GM19397 (cell line): Measurements from ENCODE around the gene SLC6A7.

ENCODE experiments used
- ATAC-seq: cut with Tn5 transposase; IDR thresholded peaks from one replicate; pipeline ENCODE4 v1.9.1; 2021; ENCODE audit warnings: mild to moderate bottlenecking, moderate library complexity; ENCODE audit not compliant: unreplicated experiment

Gene SLC6A7

GRCh38 chr5:150172556-150172955 lies 17.3 kb upstream of the SLC6A7 start:
- no peak for ATAC-seq

GRCh38 chr5:150173161-150173560 lies 16.7 kb upstream of the SLC6A7 start:
- ATAC-seq: no peak

GRCh38 chr5:150174285-150174684 lies 15.6 kb upstream of the SLC6A7 start:
- no peak for ATAC-seq

- no peak for ATAC-seq
Measured at GRCh38 chr5:150175076-150175475, 14.8 kb upstream of the SLC6A7 start.

GRCh38 chr5:150175536-150175935 lies 14.3 kb upstream of the SLC6A7 start:
- no peak for ATAC-seq

GRCh38 chr5:150176745-150177477 lies 13.0 kb upstream of the SLC6A7 start:
- no peak for ATAC-seq

GRCh38 chr5:150177721-150178120 lies 12.1 kb upstream of the SLC6A7 start:
- no peak for ATAC-seq

- ATAC-seq: no peak
Measured at GRCh38 chr5:150178262-150178661, 11.6 kb upstream of the SLC6A7 start.

- ATAC-seq: no peak
Measured at GRCh38 chr5:150179019-150179620, 10.7 kb upstream of the SLC6A7 start.

- ATAC-seq: no peak
Measured at GRCh38 chr5:150180241-150181026, 9.4 kb upstream of the SLC6A7 start.

- no peak for ATAC-seq
Measured at GRCh38 chr5:150181027-150181426, 8.8 kb upstream of the SLC6A7 start.

GRCh38 chr5:150181766-150182545 lies 7.9 kb upstream of the SLC6A7 start:
- no peak for ATAC-seq

GRCh38 chr5:150182774-150183173 lies 7.1 kb upstream of the SLC6A7 start:
- ATAC-seq: no peak

- ATAC-seq: no peak
Measured at GRCh38 chr5:150183436-150183835, 6.4 kb upstream of the SLC6A7 start.

GRCh38 chr5:150184006-150184405 lies 5.9 kb upstream of the SLC6A7 start:
- no peak for ATAC-seq

- ATAC-seq: no peak
Measured at GRCh38 chr5:150184990-150185912, 4.6 kb upstream of the SLC6A7 start.

GRCh38 chr5:150186137-150186536 lies 3.7 kb upstream of the SLC6A7 start:
- no peak for ATAC-seq

GRCh38 chr5:150186897-150187296 lies 3.0 kb upstream of the SLC6A7 start:
- ATAC-seq: no peak

- no peak for ATAC-seq
Measured at GRCh38 chr5:150188146-150188842, 1.6 kb upstream of the SLC6A7 start.
